ENCODE measurements around the gene C11orf68.
"Not testable (repeated sequence)": the region's sequence is repeated elsewhere in the genome, so short reads cannot be mapped to it uniquely, and the experiment has no call there.

C11orf68 gene

GRCh38 chr11:65918211-65919140 lies at the start of gene C11orf68:
C11orf68 (minus strand) TSS chr11:65919062; CDS start chr11:65919031, 31 bp downstream.
- peak; percentile 35 for DNase-seq
- in situ Hi-C loops (cut with MboI; ENCODE audit: low pct_unique_long_range_greater_than_20kb, low sequenced_read_pairs), result no loop called here

GRCh38 chr11:65967329-65967934 lies 48.6 kb upstream of the C11orf68 start:
- DNase-seq, result no peak
- in situ Hi-C loops (cut with MboI; ENCODE audit: low pct_unique_long_range_greater_than_20kb, low sequenced_read_pairs), result no loop called here

- in situ Hi-C loops (cut with MboI; ENCODE audit: low pct_unique_long_range_greater_than_20kb, low sequenced_read_pairs), result no loop called here
- DNase-seq, result no peak
Measured at GRCh38 chr11:65965986-65966762, 47.3 kb upstream of the C11orf68 start.

GRCh38 chr11:65964906-65965305 lies 46.0 kb upstream of the C11orf68 start:
- DNase-seq, result no peak
- in situ Hi-C loops (cut with MboI; ENCODE audit: low pct_unique_long_range_greater_than_20kb, low sequenced_read_pairs), result no loop called here

DNA sequence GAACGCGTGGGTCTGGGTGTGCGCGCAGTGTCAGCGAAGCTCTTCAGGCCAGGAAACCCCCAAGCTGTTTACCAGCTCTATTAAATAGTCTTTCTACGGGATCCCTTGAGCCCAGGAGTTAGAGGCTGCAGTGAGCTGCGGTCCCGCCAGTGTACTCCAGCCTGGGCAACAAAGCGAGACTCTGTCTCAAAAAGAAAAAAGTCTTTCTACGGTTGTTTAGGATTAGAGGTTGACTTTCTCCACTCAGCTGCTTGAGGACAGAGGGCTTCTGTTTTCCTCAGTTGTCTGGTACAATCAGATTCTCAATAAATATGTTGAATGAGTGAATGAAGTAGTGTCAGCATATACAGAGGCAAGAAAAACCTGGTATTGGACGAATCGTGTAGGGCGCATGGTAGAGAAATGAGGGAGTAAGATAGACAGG lies 43.3 kb upstream of the C11orf68 start:
- in situ Hi-C loops (cut with MboI; ENCODE audit: low pct_unique_long_range_greater_than_20kb, low sequenced_read_pairs), result no loop called here
- DNase-seq, result no peak

- DNase-seq, result peak; percentile 97
- in situ Hi-C loops (cut with MboI; ENCODE audit: low pct_unique_long_range_greater_than_20kb, low sequenced_read_pairs), result no loop called here
Measured at GRCh38 chr11:65961267-65962140, 42.6 kb upstream of the C11orf68 start, which contains the start of gene SART1. SART1 (plus strand) TSS chr11:65961734; CDS start chr11:65961781, 47 bp downstream.

- in situ Hi-C loops (cut with MboI; ENCODE audit: low pct_unique_long_range_greater_than_20kb, low sequenced_read_pairs), result no loop called here
- DNase-seq, result no peak
Measured at GRCh38 chr11:65960824-65961266, 42.0 kb upstream of the C11orf68 start.

DNA sequence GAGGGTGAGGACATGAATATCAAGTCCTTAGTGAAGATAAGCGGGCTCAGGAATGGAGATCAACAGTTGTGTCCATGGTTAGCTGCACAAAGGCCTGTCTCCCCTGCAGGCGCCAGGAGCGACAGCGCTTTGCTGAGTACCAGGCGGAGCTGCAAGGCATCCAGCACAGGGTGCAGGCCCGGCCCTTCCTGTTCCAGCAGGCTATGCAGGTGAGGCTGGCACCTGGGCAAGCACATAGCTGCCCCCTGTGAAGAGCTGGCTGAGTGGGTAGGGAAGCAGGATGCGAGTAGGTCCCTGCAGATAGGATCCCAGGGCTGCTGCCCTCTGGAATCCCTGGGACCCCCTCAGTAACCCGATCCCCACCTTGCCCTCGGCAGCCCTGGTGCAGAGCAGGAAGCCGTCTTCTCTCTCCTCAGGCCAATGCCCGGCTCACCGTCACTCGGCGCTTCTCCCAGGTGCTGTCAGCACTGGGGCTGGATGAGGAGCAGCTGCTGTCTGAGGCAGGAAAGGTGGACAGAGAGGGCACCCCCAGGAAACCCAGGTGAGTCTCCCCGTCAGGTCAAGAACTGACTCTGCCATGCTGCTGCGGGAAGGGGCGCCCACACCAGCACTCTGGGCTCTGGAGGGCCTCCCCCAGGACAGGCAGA lies 40.0 kb upstream of the C11orf68 start:
- no peak for DNase-seq
- in situ Hi-C loops (cut with MboI; ENCODE audit: low pct_unique_long_range_greater_than_20kb, low sequenced_read_pairs), result no loop called here

DNA sequence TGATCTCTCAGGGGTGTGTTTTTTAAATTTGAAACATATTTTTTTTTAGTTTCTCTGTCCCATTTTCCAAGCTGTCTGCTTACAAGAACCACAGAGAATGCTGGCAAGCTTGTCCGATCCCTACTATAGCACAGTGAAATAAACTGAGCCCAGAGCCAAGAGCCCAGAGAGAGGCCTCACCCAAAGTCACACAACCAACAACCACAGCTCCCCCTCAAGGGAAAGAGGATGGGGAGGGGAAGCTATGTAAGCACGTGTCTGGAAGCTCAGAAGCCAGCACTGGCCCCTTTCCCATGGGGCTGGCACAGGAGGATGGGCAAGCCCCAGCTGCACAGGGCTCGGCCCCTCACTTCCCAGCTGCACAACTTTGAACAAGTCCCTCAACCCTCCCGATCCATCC lies 39.4 kb upstream of the C11orf68 start:
- no peak for DNase-seq
- in situ Hi-C loops (cut with MboI; ENCODE audit: low pct_unique_long_range_greater_than_20kb, low sequenced_read_pairs), result no loop called here

DNA sequence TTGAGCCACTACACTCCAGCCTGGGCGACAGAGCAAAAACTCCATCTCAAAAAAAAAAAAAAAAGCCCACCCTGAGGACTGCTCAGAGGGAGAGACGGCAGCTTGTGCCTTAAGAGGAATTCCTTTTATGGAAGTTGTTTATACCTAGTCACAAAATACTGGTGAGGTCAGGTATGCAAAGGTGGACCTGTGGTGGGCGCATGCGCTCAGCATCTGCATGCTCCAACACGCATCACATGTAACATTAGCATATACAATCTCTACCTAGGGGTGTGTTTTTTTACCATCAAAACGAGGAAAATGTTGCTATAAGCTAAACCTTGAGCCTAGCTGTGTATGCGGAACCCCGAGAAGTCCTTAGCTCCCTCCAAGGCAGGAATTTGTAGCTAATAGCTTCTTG lies 35.9 kb upstream of the C11orf68 start:
- no peak for DNase-seq
- in situ Hi-C loops (cut with MboI; ENCODE audit: low pct_unique_long_range_greater_than_20kb, low sequenced_read_pairs), result no loop called here

DNA sequence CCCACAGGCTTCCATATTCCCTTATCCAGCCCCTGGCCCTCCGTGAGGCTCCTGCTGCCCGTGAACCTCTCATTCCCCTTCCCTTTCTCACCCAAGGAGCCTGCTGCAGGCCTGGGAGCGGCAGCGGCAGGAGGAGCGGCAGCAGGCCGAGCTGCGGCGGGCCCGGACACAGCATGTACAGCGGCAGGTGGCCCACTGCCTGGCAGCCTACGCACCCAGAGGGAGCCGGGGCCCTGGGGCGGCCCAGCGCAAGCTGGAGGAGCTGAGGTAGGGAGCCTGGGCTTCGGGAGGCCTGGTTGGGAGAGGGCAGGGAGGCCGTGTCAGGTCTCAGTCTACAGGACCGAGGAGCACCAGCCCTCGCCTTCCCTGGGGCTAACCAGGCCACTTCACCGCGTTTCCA lies 34.6 kb upstream of the C11orf68 start:
- in situ Hi-C loops (cut with MboI; ENCODE audit: low pct_unique_long_range_greater_than_20kb, low sequenced_read_pairs), result no loop called here
- DNase-seq, result no peak

DNA sequence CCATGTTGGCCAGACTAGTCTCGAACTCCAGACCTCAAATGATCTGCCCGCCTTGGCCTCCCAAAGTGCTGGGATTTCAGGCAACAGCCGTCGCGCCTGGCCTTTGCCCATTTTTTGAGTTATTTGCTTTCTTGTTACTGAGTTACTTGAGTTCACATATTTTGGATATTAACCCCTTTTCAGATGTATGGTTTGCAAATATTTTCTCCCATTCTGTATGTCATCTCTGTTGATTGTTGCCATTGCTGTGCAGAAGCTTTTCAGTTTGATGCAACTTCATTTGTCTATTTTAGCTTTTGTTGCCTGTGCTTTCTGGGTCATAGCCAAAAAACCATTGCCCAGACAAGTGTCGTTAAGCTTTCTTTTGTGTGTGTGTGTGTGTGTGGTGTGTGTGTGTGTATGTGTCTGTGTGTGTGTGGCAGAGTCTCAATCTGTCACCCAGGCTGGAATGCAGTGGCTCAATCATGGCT lies 33.2 kb upstream of the C11orf68 start:
- in situ Hi-C loops (cut with MboI; ENCODE audit: low pct_unique_long_range_greater_than_20kb, low sequenced_read_pairs), result no loop called here
- no peak for DNase-seq

DNA sequence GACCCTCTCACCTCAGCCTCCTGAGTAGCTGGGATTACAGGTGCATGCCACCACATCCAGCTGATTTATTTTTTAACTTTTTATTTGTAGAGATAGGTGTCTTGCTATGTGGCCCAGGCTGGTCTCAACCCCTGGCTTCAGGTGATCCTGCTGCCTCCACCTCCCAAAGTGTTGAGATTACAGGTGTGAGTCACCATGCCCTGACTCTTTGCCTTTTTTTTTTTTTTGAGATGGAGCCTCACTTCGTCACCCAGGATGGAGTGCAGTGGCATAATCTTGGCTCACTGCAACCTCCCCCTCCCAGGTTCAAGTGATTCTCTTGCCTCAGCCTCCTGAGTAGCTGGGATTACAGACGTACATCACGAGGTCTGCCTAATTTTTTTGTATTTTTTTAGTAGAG lies 32.8 kb upstream of the C11orf68 start:
- DNase-seq; in situ Hi-C loops (cut with MboI; ENCODE audit: low pct_unique_long_range_greater_than_20kb, low sequenced_read_pairs): not testable (repeated sequence)

DNA sequence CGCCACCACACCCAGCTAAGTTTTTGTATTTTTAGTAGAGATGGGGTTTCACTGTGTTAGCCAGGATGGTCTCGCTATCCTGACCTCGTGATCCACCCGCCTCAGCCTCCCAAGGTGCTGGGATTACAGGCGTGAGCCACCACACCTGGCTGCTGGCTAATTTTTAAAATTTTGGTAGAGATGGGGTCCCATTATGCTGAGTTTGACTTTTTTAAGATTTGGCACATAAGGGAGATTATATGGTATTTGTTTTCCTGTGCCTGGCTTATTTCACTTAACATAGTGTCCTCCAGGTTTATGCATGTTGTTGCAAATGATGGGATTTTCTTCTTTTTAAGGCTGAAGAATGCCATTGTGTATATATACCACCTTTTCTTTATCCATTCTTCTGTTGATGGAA lies 31.8 kb upstream of the C11orf68 start:
- in situ Hi-C loops (cut with MboI; ENCODE audit: low pct_unique_long_range_greater_than_20kb, low sequenced_read_pairs); DNase-seq: not testable (repeated sequence)

DNA sequence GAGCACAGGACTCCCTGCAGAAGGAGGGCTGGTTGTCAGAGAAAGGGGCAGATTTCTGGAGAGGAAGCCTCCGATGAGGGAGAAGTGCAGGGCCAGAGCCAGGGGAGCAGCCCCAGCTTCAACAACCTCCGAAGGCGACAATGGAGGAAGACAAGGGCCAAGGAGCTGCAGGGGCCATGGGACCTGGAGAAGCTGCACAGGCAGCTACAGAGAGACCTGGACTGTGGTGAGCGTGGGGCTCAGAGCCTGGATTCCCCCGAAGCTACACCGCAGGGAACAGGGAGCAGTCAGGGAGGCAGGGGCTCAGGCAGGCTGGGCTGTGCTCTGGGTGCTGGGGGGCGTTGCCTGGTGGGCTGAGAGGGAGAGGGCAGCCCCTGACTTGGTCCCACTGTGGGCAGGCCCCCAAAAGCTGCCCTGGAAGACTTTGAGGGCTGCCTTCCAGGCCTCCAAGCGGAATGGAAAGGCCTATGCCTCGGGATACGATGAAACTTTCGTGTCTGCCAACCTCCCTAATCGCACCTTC lies 28.8 kb upstream of the C11orf68 start:
- in situ Hi-C loops (cut with MboI; ENCODE audit: low pct_unique_long_range_greater_than_20kb, low sequenced_read_pairs), result no loop called here
- DNase-seq, result no peak

GRCh38 chr11:65947133-65947532 lies 28.3 kb upstream of the C11orf68 start:
- in situ Hi-C loops (cut with MboI; ENCODE audit: low pct_unique_long_range_greater_than_20kb, low sequenced_read_pairs), result no loop called here
- no peak for DNase-seq

- in situ Hi-C loops (cut with MboI; ENCODE audit: low pct_unique_long_range_greater_than_20kb, low sequenced_read_pairs), result no loop called here
- DNase-seq, result no peak
Measured at GRCh38 chr11:65946655-65947054, 27.8 kb upstream of the C11orf68 start.

All from KBM-7 (cell line).